Measurements from ENCODE around the gene TSPAN11.
A peak's percentile ranks its signal among the peaks of the same experiment; 100 is the strongest.

The TSPAN11 gene

GRCh38 chr12:31001581-31002360 is 75.2 kb downstream of the TSPAN11 start:
- H3K27ac Mint-ChIP-seq: no peak overlapping the region
- H3K36me3 Mint-ChIP-seq: no peaks in the 10 kb centered on the region
- peaks cover 0 to 14% of the 10 kb centered on the region in 2 donors for H3K27me3 Mint-ChIP-seq

GRCh38 chr12:31002361-31002725 is 75.8 kb downstream of the TSPAN11 start:
- no peaks in the 10 kb centered on the region for H3K9me3 Mint-ChIP-seq
- no peak overlapping the region for H3K4me3 Mint-ChIP-seq
- no peak overlapping the region for H3K27ac Mint-ChIP-seq
- H3K27me3 Mint-ChIP-seq: peaks cover 0 to 17% of the 10 kb centered on the region in 2 donors
- peaks cover 0 to 3% of the 10 kb centered on the region in 2 donors for H3K4me1 Mint-ChIP-seq
- no peaks in the 10 kb centered on the region for H3K36me3 Mint-ChIP-seq
- ATAC-seq (replicated peaks): peak in 1 of 2 donors; percentile 49
- no peak for DNase-seq

More at GRCh38 chr12:31001581-31002360, 75.2 kb downstream of the TSPAN11 start:
- Mint-ChIP-seq H3K9me3 (no peaks in the 10 kb centered on the region), H3K4me3 (no peak overlapping the region), H3K4me1 (peaks cover 0 to 3% of the 10 kb centered on the region in 2 donors)
- ATAC-seq (replicated peaks) (no peak), DNase-seq (no peak)

GRCh38 chr12:31002999-31003398 is 76.5 kb downstream of the TSPAN11 start:
- DNase-seq (no peak), ATAC-seq (replicated peaks) (peak; percentile 10 to 53)
- H3K27me3 Mint-ChIP-seq: peaks cover 0 to 17% of the 10 kb centered on the region in 2 donors
- no peak overlapping the region for H3K27ac Mint-ChIP-seq
- peaks cover 0 to 3% of the 10 kb centered on the region in 2 donors for H3K4me1 Mint-ChIP-seq
- H3K36me3 Mint-ChIP-seq: no peaks in the 10 kb centered on the region
- H3K9me3 Mint-ChIP-seq: no peaks in the 10 kb centered on the region
- no peak overlapping the region for H3K4me3 Mint-ChIP-seq

- DNase-seq (no peak), ATAC-seq (replicated peaks) (no peak)
- no peak overlapping the region for H3K4me3 Mint-ChIP-seq
- H3K27me3 Mint-ChIP-seq: peaks cover 0 to 17% of the 10 kb centered on the region in 2 donors
- H3K27ac Mint-ChIP-seq: no peak overlapping the region
- peaks cover 0 to 3% of the 10 kb centered on the region in 2 donors for H3K4me1 Mint-ChIP-seq
- no peaks in the 10 kb centered on the region for H3K36me3 Mint-ChIP-seq
- no peaks in the 10 kb centered on the region for H3K9me3 Mint-ChIP-seq
Measured at GRCh38 chr12:31003861-31004640, 77.5 kb downstream of the TSPAN11 start.

GRCh38 chr12:31004666-31005065 is 78.1 kb downstream of the TSPAN11 start:
- Mint-ChIP-seq H3K4me1 (peaks cover 0 to 3% of the 10 kb centered on the region in 2 donors), H3K4me3 (no peak overlapping the region), H3K27me3 (peaks cover 0 to 17% of the 10 kb centered on the region in 2 donors), H3K36me3 (no peaks in the 10 kb centered on the region), H3K27ac (no peak overlapping the region), H3K9me3 (no peaks in the 10 kb centered on the region)
- no peak for ATAC-seq (replicated peaks)
- no peak for DNase-seq

GRCh38 chr12:31005256-31005943 is 78.9 kb downstream of the TSPAN11 start:
- peaks cover 0 to 3% of the 10 kb centered on the region in 2 donors for H3K4me1 Mint-ChIP-seq
- H3K36me3 Mint-ChIP-seq: no peaks in the 10 kb centered on the region
- H3K4me3 Mint-ChIP-seq: no peak overlapping the region
- no peak overlapping the region for H3K27ac Mint-ChIP-seq
- H3K9me3 Mint-ChIP-seq: no peaks in the 10 kb centered on the region
- no peak for DNase-seq
- peaks cover 0 to 13% of the 10 kb centered on the region in 2 donors for H3K27me3 Mint-ChIP-seq
- no peak for ATAC-seq (replicated peaks)

- H3K9me3 Mint-ChIP-seq: no peaks in the 10 kb centered on the region
- H3K4me3 Mint-ChIP-seq: no peak overlapping the region
- no peak for DNase-seq
- peaks cover 0 to 3% of the 10 kb centered on the region in 2 donors for H3K4me1 Mint-ChIP-seq
- peaks cover 0 to 10% of the 10 kb centered on the region in 2 donors for H3K27me3 Mint-ChIP-seq
- peak in 1 of 2 donors; percentile 13 for ATAC-seq (replicated peaks)
- H3K36me3 Mint-ChIP-seq: no peaks in the 10 kb centered on the region
- no peak overlapping the region for H3K27ac Mint-ChIP-seq
Measured at GRCh38 chr12:31005944-31006361, 79.4 kb downstream of the TSPAN11 start.

- ATAC-seq (replicated peaks) (no peak), DNase-seq (no peak)
- H3K27me3 Mint-ChIP-seq: peaks cover 4 to 6% of the 10 kb centered on the region in 2 donors
- no peak overlapping the region for H3K27ac Mint-ChIP-seq
- H3K36me3 Mint-ChIP-seq: no peaks in the 10 kb centered on the region
- no peak overlapping the region for H3K4me3 Mint-ChIP-seq
- no peaks in the 10 kb centered on the region for H3K9me3 Mint-ChIP-seq
- H3K4me1 Mint-ChIP-seq: peaks cover 0 to 3% of the 10 kb centered on the region in 2 donors
Measured at GRCh38 chr12:31006416-31007152, 80.0 kb downstream of the TSPAN11 start.

GRCh38 chr12:31007153-31007495 is 80.6 kb downstream of the TSPAN11 start:
- DNase-seq (no peak), ATAC-seq (replicated peaks) (no peak)
- no peaks in the 10 kb centered on the region for H3K36me3 Mint-ChIP-seq
- H3K4me1 Mint-ChIP-seq: peaks cover 0 to 3% of the 10 kb centered on the region in 2 donors
- no peak overlapping the region for H3K27ac Mint-ChIP-seq
- no peaks in the 10 kb centered on the region for H3K9me3 Mint-ChIP-seq
- H3K27me3 Mint-ChIP-seq: peaks cover 5 to 8% of the 10 kb centered on the region in 2 donors
- H3K4me3 Mint-ChIP-seq: no peak overlapping the region

- Mint-ChIP-seq H3K27ac (no peak overlapping the region), H3K36me3 (no peaks in the 10 kb centered on the region), H3K27me3 (peaks cover 5 to 14% of the 10 kb centered on the region in 2 donors), H3K4me3 (no peak overlapping the region), H3K9me3 (no peaks in the 10 kb centered on the region), H3K4me1 (peaks cover 0 to 3% of the 10 kb centered on the region in 2 donors)
- ATAC-seq (replicated peaks) (no peak), DNase-seq (no peak)
Measured at GRCh38 chr12:31007636-31008175, 81.2 kb downstream of the TSPAN11 start.

- Mint-ChIP-seq H3K36me3 (no peaks in the 10 kb centered on the region), H3K9me3 (no peaks in the 10 kb centered on the region), H3K4me1 (no peaks in the 10 kb centered on the region), H3K4me3 (no peak overlapping the region), H3K27me3 (peaks cover 5 to 14% of the 10 kb centered on the region in 2 donors), H3K27ac (no peak overlapping the region)
- no peak for DNase-seq
- no peak for ATAC-seq (replicated peaks)
Measured at GRCh38 chr12:31008241-31008761, 81.8 kb downstream of the TSPAN11 start.

GRCh38 chr12:31008961-31009840 is 82.7 kb downstream of the TSPAN11 start:
- H3K27ac Mint-ChIP-seq: no peak overlapping the region
- H3K4me3 Mint-ChIP-seq: no peak overlapping the region
- no peak for ATAC-seq (replicated peaks)
- no peaks in the 10 kb centered on the region for H3K4me1 Mint-ChIP-seq
- no peaks in the 10 kb centered on the region for H3K9me3 Mint-ChIP-seq
- no peaks in the 10 kb centered on the region for H3K36me3 Mint-ChIP-seq
- H3K27me3 Mint-ChIP-seq: peaks cover 5 to 14% of the 10 kb centered on the region in 2 donors
- no peak for DNase-seq

GRCh38 chr12:31009976-31010375 is 83.4 kb downstream of the TSPAN11 start:
- DNase-seq (no peak), ATAC-seq (replicated peaks) (no peak)
- H3K4me1 Mint-ChIP-seq: no peaks in the 10 kb centered on the region

More at GRCh38 chr12:31009976-31010375, 83.4 kb downstream of the TSPAN11 start:
- Mint-ChIP-seq H3K27me3 (peaks cover 5 to 10% of the 10 kb centered on the region in 2 donors), H3K27ac (no peak overlapping the region), H3K36me3 (no peaks in the 10 kb centered on the region), H3K9me3 (no peaks in the 10 kb centered on the region), H3K4me3 (no peak overlapping the region)

Measured in stimulated activated naive B cell treated with anti-CD40 and anti-IgM and Interleukin-4, amounts not matched to agents 10 μg/mL and 1 μg/mL and 100 μg/mL, for 72 hours (primary cell).